ENCODE measurements around the gene ELMOD3. TPM values are rescaled to one million over a fixed set of nuclear protein-coding genes. Genes with fewer than 3 reads are reported as not detected.

Gene ELMOD3
- total and polyA plus RNA-seq, 2 of the 8 experiments (the other 6 are each of a cell fraction or from before 2014, with no cell fraction given): 8.5 to 10.2 TPM

DNA sequence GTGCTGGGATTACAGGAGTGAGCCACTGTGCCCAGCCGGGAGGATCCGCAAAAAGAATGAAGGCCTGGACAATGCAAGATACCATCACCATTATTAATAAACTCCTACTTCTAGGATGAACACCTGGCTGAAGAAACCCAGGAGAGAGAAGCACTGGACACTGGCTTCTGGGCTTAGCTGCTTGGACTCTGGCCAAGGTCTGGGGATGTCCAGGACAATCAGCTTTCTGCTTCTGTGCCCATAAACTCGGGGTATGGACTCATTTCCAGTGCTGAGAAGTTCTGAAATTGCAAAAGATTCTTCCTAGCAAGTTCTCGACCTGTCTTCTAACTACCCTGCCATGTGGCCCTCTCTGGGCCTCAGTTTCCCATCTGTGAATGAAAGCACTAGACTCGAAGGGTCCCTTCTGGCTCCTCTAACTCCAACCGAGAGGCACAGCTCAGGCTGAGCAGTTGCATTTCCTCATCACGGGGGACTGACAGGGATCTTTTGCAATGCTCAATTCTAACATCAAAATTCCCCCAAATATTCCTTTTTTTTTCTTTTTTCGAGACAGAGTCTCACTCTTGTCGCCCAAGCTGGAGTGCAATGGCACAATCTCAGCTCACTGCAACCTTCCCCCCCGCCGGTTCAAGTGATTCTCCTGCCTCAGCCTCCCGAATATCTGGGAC, 61.5 kb downstream of the ELMOD3 start:
- no peak for FAIRE-seq
- Histone ChIP-seq H4K20me1 (replicated peaks in 1 of 2; ENCODE audit: control insufficient read depth in 1 of 2, insufficient read depth in 2 of 2, low read length in 2 of 2) (no peaks in the 10 kb centered on the region), H4K5ac (ENCODE audit: insufficient read length, low read depth, low read length) (no peak overlapping the region), H3K23me2 (ENCODE audit: low read depth, low read length) (peaks cover 5% of the 10 kb centered on the region; the same call in 1 of the 2 replicates), H3K27me3 (replicated peaks in 1 of 4; ENCODE audit: control insufficient read depth in 3 of 4, extremely low read depth in 1 of 4, insufficient read depth in 3 of 4, low read length in 3 of 4) (peaks cover 0 to 3% (median 1%) of the 10 kb centered on the region in 4 experiments; a peak in 1 of 7 replicates), H3K18ac (ENCODE audit: extremely low read depth, low read length) (no peak overlapping the region), H3K23ac (ENCODE audit: insufficient read length) (no peak overlapping the region), H2BK120ac (replicated peaks; ENCODE audit: low read depth, low read length) (no peak overlapping the region), H3K79me1 (ENCODE audit: low read depth, low read length) (peaks cover 3% of the 10 kb centered on the region), H3K27ac (ENCODE audit: low read depth, low read length) (no peak overlapping the region), H3K56ac (replicated peaks; ENCODE audit: insufficient read length, low read depth, low read length) (no peak overlapping the region), H3K9me3 (ENCODE audit: insufficient read depth in 2 of 2, low read depth in 1 of 2, low read length in 1 of 2) (no peaks in the 10 kb centered on the region), H2BK20ac (ENCODE audit: low read length) (no peak overlapping the region), H4K91ac (replicated peaks; ENCODE audit: insufficient read length, low read length) (no peak overlapping the region), H4K8ac (ENCODE audit: extremely low read depth, insufficient read depth, low read length) (no peak overlapping the region), H3K4me3 (ENCODE audit: extremely low read depth in 1 of 4, insufficient read depth in 2 of 4, low read depth in 3 of 4, low read length in 4 of 4) (no peak overlapping the region), H3K9ac (replicated peaks in 1 of 4; ENCODE audit: extremely low read depth in 1 of 4, low read depth in 3 of 4, low read length in 3 of 4) (no peak overlapping the region), H2AK5ac (ENCODE audit: low read depth, low read length) (no peak overlapping the region), H2BK15ac (ENCODE audit: low read length) (no peak overlapping the region), H2AFZ (ENCODE audit: low read length) (no peak overlapping the region), H3K4me1 (replicated peaks in 1 of 4; ENCODE audit: control insufficient read depth in 3 of 4, insufficient read depth in 4 of 4, low read length in 3 of 4) (peaks cover 0 to 18% (median 13%) of the 10 kb centered on the region in 4 experiments; a peak in 6 of 7 replicates), H2BK5ac (ENCODE audit: low read depth, low read length) (no peak overlapping the region), H3K79me2 (ENCODE audit: control insufficient read depth in 1 of 2, insufficient read depth in 2 of 2, low read length in 2 of 2) (no peaks in the 10 kb centered on the region), H3K14ac (ENCODE audit: insufficient read length) (no peak overlapping the region), H3K4me2 (ENCODE audit: insufficient read depth in 1 of 2, low read depth in 2 of 2, low read length in 2 of 2) (no peak overlapping the region), H2BK12ac (ENCODE audit: low read depth, low read length) (no peak overlapping the region), H3K36me3 (ENCODE audit: control insufficient read depth in 2 of 4, insufficient read depth in 4 of 4, low read length in 3 of 4) (no peaks in the 10 kb centered on the region), H3K4ac (replicated peaks; ENCODE audit: insufficient read length, low read depth, low read length) (no peak overlapping the region)
- POLR2A ChIA-PET (ENCODE audit: partially characterized antibody): interaction anchor here (0.7 to 55.3 kb wide), 5 partner anchors 17 to 165 kb away, joined by 3 to 1889 read pairs (median 5); partner anchors contain the start of genes ELMOD3, GGCX and MAT2A
- CTCF ChIA-PET (ENCODE audit: partially characterized antibody): interaction anchor here (0.9 to 2.5 kb wide), 4 partner anchors 15 to 291 kb away, joined by 3 to 11 read pairs (median 7); no protein-coding TSS in a partner anchor
- DNase-seq (ENCODE audit: low read depth in 1 of 2, low spot score in 2 of 2): no peak
- 80% methylated on average over 12 of the region's 12 CpGs; no CpG with 5 or more reads in 1 of the 2 experiments for WGBS, 2 experiments (ENCODE audit: extremely low coverage in 1 of 2, insufficient coverage in 1 of 2, insufficient read length in 1 of 2, insufficient replicate concordance in 2 of 2, low coverage in 1 of 2, low lambda C conversion rate in 2 of 2, missing lambda C conversion rate in 1 of 2)
- TF ChIP-seq SIX5 (IDR thresholded peaks at IDR 0.05; ENCODE audit: low read depth, low read length) (no peak), RXRA (IDR thresholded peaks at IDR 0.05; ENCODE audit: insufficient read depth, low read depth, low read length) (no peak), TAF1 (IDR thresholded peaks at IDR 0.05; ENCODE audit: low read depth, low read length) (no peak), CTBP2 (IDR thresholded peaks at IDR 0.05; ENCODE audit: borderline replicate concordance, insufficient read depth, insufficient read length, low read length) (no peak), RAD21 (IDR thresholded peaks at IDR 0.05 in 1 of 2, conservative IDR thresholded peaks at IDR 0.05 in 1 of 2; ENCODE audit: low read depth in 2 of 2, low read length in 2 of 2) (no peak), BRCA1 (IDR thresholded peaks at IDR 0.05; ENCODE audit: low read depth, low read length) (no peak), ZNF274 (IDR thresholded peaks at IDR 0.05; ENCODE audit: borderline replicate concordance, extremely low read depth, low read length) (no peak), POLR2AphosphoS5 (IDR thresholded peaks at IDR 0.05; ENCODE audit: low read depth, low read length) (no peak), CBX8 (IDR thresholded peaks at IDR 0.05; ENCODE audit: borderline replicate concordance, low read depth, low read length) (no peak), CEBPB (IDR thresholded peaks at IDR 0.05; ENCODE audit: low read depth, low read length) (no peak), JUND (IDR thresholded peaks at IDR 0.05; ENCODE audit: low read length) (no peak), GTF2F1 (IDR thresholded peaks at IDR 0.05; ENCODE audit: borderline replicate concordance, low read depth, low read length) (no peak), PHF8 (conservative IDR thresholded peaks at IDR 0.05; ENCODE audit: low read depth, low read length) (no peak)

Data from H1 (cell line).